Sigmoid colon (tissue), 4 donors: ENCODE measurements around the gene KDM4F.

Experiments used
- CTCF ChIP-seq, 4 experiments: fragments of 450-650 bp in 3 of 4; fragments of 200-600 bp in 1 of 4; IDR thresholded peaks; one replicate each; pipeline ENCODE4 v1.5.1; 2016 to 2019; ENCODE audit warnings: antibody characterized with exemption in 4 of 4, mild to moderate bottlenecking in 3 of 4, moderate library complexity in 2 of 4
- EP300 ChIP-seq, 4 donors: sonication (generic); formaldehyde crosslinking; IDR thresholded peaks; one replicate each; pipeline ENCODE4 v1.6.1; 2017; ENCODE audit warnings: antibody characterized with exemption in 4 of 4
- POLR2AphosphoS5 ChIP-seq, 4 donors: sonication (generic); formaldehyde crosslinking; IDR thresholded peaks; one replicate each; pipeline ENCODE4 v1.6.1; 2017; ENCODE audit warnings: antibody characterized with exemption in 4 of 4

GRCh38 chr11:95092549-95093324 is 43.5 kb downstream of the KDM4F start:
- TF ChIP-seq CTCF (IDR thresholded peaks at IDR 0.05) (peak in 3 of 4 experiments; percentile 15 to 37 (median 15)), POLR2AphosphoS5 (IDR thresholded peaks at IDR 0.05) (no peak), EP300 (IDR thresholded peaks at IDR 0.05) (no peak)
